RWPE2 (cell line): ENCODE results near the gene GIMD1.

ENCODE experiments used
- ATAC-seq: fragments of 200-7000 bp; cut with Tn5 transposase; 3 replicates; pipeline ENCODE4 v1.9.1; 2021; ENCODE audit warnings: low read depth
- DNase-seq: peaks from one replicate; pipeline ENCODE4 v3.0.0-alpha.2; 2020; ENCODE audit warnings: low spot score
- H3K27ac ChIP-seq: fragments of 450-650 bp; 2 replicates; pipeline ENCODE4 v1.5.1; 2017; ENCODE audit warnings: mild to moderate bottlenecking; ENCODE audit not compliant: poor library complexity, severe bottlenecking
- H3K27me3 ChIP-seq: fragments of 250-450 bp; sonication (Bioruptor Pico); 2 replicates; pipeline ENCODE4 v1.5.1; 2021; ENCODE audit warnings: mild to moderate bottlenecking, moderate library complexity; ENCODE audit not compliant: insufficient read depth, poor library complexity, severe bottlenecking
- H3K36me3 ChIP-seq: fragments of 250-450 bp; sonication (Bioruptor Pico); 2 replicates; pipeline ENCODE4 v1.5.1; 2020; ENCODE audit warnings: low read depth, mild to moderate bottlenecking, moderate library complexity
- H3K4me1 ChIP-seq: fragments of 250-450 bp; sonication (Bioruptor Pico); 2 replicates; pipeline ENCODE4 v1.5.1; 2021; ENCODE audit warnings: mild to moderate bottlenecking, moderate library complexity; ENCODE audit not compliant: insufficient read depth, poor library complexity, severe bottlenecking
- H3K4me3 ChIP-seq: fragments of 250-450 bp; sonication (Bioruptor Pico); 2 replicates; pipeline ENCODE4 v1.5.1; 2021; ENCODE audit warnings: mild to moderate bottlenecking, moderate library complexity; ENCODE audit not compliant: severe bottlenecking
- H3K9me3 ChIP-seq: fragments of 250-450 bp; sonication (Bioruptor Pico); 2 replicates; pipeline ENCODE4 v1.5.1; 2021; ENCODE audit warnings: mild to moderate bottlenecking, moderate library complexity; ENCODE audit not compliant: severe bottlenecking
- CTCF ChIP-seq: fragments of 450-650 bp; IDR thresholded peaks from one replicate; pipeline ENCODE4 v1.5.1; 2017; ENCODE audit warnings: mild to moderate bottlenecking, moderate library complexity; ENCODE audit not compliant: poor library complexity, severe bottlenecking

GIMD1 gene

DNA sequence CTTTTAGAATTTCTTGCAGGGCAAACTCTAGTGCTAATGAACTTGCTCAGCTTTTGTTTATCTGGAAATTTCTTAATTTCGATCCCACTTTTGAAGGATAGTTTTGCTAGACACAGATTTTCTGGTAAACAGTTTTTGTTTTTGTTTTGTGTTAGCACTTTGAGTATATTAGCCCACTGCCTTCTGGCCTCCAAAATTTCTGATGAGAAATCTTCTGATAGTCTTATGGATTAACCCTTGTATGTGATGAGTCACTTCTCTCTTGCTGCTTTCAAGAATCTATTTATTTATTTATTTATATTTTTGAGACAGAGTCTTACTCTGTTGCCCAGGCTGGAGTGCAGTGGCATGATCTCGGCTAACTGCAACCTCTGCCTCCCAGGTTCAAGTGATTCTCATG is 27.0 kb upstream of the GIMD1 start:
- Histone ChIP-seq H3K36me3 (no peaks in the 10 kb centered on the region), H3K9me3 (peaks cover 10% of the 10 kb centered on the region), H3K4me3 (no peak overlapping the region), H3K4me1 (no peaks in the 10 kb centered on the region), H3K27me3 (no peaks in the 10 kb centered on the region), H3K27ac (no peak overlapping the region)
- TF ChIP-seq CTCF, result no peak
- DNase-seq, result no peak
- no peak for ATAC-seq

- Histone ChIP-seq H3K4me3 (no peak overlapping the region), H3K27me3 (no peaks in the 10 kb centered on the region), H3K36me3 (no peaks in the 10 kb centered on the region), H3K4me1 (no peaks in the 10 kb centered on the region), H3K9me3 (no peaks in the 10 kb centered on the region), H3K27ac (no peak overlapping the region)
- ATAC-seq (no peak), DNase-seq (no peak)
- no peak for TF ChIP-seq CTCF
Measured at GRCh38 chr4:106385853-106386393, 17.3 kb upstream of the GIMD1 start.

DNA sequence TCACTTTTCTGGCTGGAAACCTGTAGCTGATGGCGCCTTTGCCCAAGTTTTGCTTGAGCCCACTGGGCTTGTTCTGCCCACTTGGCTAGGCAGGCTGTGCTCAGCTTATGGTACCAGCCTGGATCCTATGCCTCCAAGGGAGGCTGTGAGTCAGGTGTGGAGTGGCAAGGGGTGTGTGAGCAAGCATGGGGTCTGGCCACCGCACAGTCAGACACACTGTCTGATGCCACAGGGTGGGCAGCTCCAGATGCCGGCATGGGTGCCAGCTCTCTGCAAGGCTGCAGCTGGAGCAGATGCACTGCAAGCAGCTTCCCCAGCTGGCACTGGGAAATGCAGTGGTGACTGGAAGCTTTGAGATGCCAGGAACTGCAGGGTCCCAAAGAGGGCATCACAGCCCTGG is 16.3 kb upstream of the GIMD1 start:
- no peaks in the 10 kb centered on the region for H3K36me3 ChIP-seq
- no peak for TF ChIP-seq CTCF
- H3K4me3 ChIP-seq, result no peak overlapping the region
- no peaks in the 10 kb centered on the region for H3K27me3 ChIP-seq
- no peak for DNase-seq
- ATAC-seq, result no peak
- H3K4me1 ChIP-seq, result no peaks in the 10 kb centered on the region
- H3K27ac ChIP-seq, result no peak overlapping the region
- no peaks in the 10 kb centered on the region for H3K9me3 ChIP-seq

DNA sequence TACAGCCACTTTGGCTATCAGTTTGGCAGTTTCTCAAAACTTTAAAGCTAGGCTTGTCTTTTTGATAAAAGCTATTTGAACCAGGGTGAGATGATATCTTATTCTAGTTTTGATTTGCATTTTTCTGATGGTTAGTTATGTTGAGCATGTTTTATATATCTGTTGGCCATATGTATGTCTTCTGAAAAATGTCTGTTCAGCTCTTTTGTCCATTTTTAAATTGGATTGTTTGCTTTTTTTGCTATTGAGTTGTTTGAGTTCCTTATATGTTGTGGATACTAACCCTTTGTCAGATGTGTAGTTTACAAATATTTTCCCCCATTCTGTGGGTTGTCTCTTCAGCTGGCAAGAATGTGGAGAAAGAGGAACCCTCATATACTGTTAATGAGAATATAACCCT is 11.6 kb upstream of the GIMD1 start:
- Histone ChIP-seq H3K4me3 (no peak overlapping the region), H3K27ac (no peak overlapping the region), H3K4me1 (no peaks in the 10 kb centered on the region), H3K9me3 (no peaks in the 10 kb centered on the region), H3K27me3 (no peaks in the 10 kb centered on the region), H3K36me3 (no peaks in the 10 kb centered on the region)
- ATAC-seq (no peak), DNase-seq (no peak)
- TF ChIP-seq CTCF, result no peak

- no peak overlapping the region for H3K4me3 ChIP-seq
- H3K36me3 ChIP-seq, result no peaks in the 10 kb centered on the region
- H3K9me3 ChIP-seq, result no peaks in the 10 kb centered on the region
- no peaks in the 10 kb centered on the region for H3K27me3 ChIP-seq
- DNase-seq (no peak), ATAC-seq (no peak)
- H3K4me1 ChIP-seq, result no peaks in the 10 kb centered on the region
- no peak for TF ChIP-seq CTCF
- no peak overlapping the region for H3K27ac ChIP-seq
Measured at GRCh38 chr4:106373026-106373425, 4.4 kb upstream of the GIMD1 start.
